IPS-15b (cell line): Measurements from ENCODE around the gene NAB2.
A peak's percentile ranks its signal among the peaks of the same experiment; 100 is the strongest.

Experiments
- H3K27me3 ChIP-seq: one replicate; pipeline ENCODE4 v1.6.1; 2013; ENCODE audit warnings: low read length; ENCODE audit not compliant: control insufficient read depth, insufficient read depth
- H3K36me3 ChIP-seq: one replicate; pipeline ENCODE4 v1.6.1; 2013; ENCODE audit warnings: low read length; ENCODE audit not compliant: control insufficient read depth, insufficient read depth
- H3K4me1 ChIP-seq: one replicate; pipeline ENCODE4 v1.6.1; 2013; ENCODE audit warnings: mild to moderate bottlenecking, low read length; ENCODE audit not compliant: control insufficient read depth, insufficient read depth
- H3K4me3 ChIP-seq: one replicate; pipeline ENCODE4 v1.5.1; 2013; ENCODE audit warnings: low read depth, low read length
- H3K9ac ChIP-seq: one replicate; pipeline ENCODE4 v1.6.1; 2013; ENCODE audit warnings: low read depth, mild to moderate bottlenecking, low read length
- H3K9me3 ChIP-seq: one replicate; pipeline ENCODE4 v1.6.1; 2013; ENCODE audit warnings: mild to moderate bottlenecking, low read length; ENCODE audit not compliant: control insufficient read depth, insufficient read depth

The NAB2 gene

DNA sequence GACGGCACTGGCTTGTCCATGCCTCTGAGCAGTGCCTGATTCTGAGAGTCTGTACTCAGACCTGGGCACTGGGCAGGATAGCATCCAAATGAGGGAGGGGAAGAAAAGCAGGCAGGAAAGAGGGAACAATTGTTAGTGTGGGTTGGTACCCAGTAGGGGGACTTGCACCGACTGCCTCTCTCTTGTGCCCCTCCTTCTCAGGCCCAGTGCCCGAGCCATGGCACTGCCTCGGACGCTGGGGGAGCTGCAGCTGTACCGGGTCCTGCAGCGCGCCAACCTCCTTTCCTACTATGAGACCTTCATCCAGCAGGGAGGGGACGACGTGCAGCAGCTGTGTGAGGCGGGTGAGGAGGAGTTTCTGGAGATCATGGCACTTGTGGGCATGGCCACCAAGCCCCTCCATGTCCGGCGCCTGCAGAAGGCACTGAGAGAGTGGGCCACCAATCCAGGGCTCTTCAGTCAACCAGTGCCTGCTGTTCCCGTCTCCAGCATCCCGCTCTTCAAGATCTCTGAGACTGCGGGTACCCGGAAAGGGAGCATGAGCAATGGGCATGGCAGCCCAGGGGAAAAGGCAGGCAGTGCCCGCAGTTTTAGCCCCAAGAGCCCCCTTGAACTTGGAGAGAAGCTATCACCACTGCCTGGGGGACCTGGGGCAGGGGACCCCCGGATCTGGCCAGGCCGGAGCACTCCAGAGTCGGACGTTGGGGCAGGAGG lies 2.2 kb downstream of the NAB2 start:
- no peaks in the 10 kb centered on the region for H3K9me3 ChIP-seq
- no peaks in the 10 kb centered on the region for H3K27me3 ChIP-seq
- peaks cover 37% of the 10 kb centered on the region for H3K36me3 ChIP-seq
- H3K4me3 ChIP-seq = peak overlapping the region; percentile 30
- no peak overlapping the region for H3K9ac ChIP-seq
- peaks cover 12% of the 10 kb centered on the region for H3K4me1 ChIP-seq

DNA sequence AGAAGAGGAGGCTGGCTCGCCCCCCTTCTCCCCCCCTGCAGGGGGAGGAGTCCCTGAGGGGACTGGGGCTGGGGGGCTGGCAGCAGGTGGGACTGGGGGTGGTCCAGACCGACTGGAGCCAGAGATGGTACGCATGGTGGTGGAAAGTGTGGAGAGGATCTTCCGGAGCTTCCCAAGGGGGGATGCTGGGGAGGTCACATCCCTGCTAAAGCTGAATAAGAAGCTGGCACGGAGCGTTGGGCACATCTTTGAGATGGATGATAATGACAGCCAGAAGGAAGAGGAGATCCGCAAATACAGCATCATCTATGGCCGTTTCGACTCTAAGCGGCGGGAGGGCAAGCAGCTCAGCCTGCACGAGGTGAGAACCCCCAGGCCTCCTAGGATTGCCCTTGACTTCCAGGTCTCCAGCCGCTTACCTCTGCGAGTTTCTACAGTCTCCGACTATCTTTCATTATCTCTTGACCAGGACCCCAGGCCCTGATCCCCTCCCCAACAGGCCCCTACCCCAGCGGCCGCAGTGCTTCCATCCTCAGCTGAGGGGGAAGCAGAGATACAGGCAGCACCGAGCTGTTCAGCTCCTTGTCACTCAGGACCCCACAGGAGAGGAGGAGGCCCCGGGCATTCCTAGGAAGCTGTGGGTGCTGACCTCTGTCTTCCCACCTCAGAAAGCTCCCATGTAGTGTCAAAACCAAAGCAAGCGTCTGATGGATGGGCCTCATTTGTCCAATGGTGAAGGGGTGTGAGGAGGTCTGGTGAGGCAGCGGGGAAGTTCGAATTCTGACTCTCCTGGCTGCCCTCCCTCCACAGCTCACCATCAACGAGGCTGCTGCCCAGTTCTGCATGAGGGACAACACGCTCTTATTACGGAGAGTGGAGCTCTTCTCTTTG lies 3.0 kb downstream of the NAB2 start:
- no peak overlapping the region for H3K4me3 ChIP-seq
- peaks cover 42% of the 10 kb centered on the region for H3K36me3 ChIP-seq

DNA sequence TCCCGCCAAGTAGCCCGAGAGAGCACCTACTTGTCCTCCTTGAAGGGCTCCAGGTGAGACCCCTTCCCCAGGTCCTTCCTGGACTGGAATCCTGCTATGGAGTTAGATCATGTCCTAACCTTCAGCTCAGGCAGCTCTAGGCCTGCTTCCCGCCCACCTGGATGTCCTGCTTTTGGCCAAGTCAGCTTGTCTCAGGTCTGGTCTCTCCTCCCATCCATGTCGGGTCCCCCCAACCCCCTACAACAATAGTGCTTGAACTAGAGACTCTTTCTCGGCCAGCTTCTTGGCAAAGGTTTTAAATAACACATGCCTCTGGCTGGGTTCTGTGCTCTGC lies 3.6 kb downstream of the NAB2 start:
- Histone ChIP-seq H3K9ac (no peak overlapping the region), H3K9me3 (no peaks in the 10 kb centered on the region), H3K36me3 (peaks cover 42% of the 10 kb centered on the region), H3K27me3 (no peaks in the 10 kb centered on the region), H3K4me3 (no peak overlapping the region), H3K4me1 (peaks cover 13% of the 10 kb centered on the region)

More for the DNA sequence above, 3.0 kb downstream of the NAB2 start:
- Histone ChIP-seq H3K9me3 (no peaks in the 10 kb centered on the region), H3K27me3 (no peaks in the 10 kb centered on the region), H3K9ac (no peak overlapping the region), H3K4me1 (peaks cover 13% of the 10 kb centered on the region)

DNA sequence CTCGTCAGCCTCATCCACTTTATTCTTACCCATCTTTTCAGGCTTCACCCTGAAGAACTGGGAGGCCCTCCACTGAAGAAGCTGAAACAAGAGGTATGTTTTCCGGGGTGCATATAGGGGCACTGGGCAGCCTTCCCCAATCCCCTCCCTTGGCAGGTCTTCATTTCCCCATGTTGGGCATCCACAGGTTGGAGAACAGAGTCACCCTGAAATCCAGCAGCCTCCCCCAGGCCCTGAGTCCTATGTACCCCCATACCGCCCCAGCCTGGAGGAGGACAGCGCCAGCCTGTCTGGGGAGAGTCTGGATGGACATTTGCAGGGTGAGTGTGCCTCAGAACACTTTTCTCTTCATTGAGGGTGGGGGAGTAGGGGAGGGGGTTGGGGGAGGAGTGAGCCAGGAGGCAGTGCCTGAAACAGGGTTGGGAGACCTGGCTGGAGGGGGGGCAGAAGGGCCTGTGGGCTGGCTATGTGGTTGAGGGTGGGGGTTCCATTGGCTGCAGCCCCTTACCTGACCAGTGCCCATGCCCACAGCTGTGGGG lies 4.0 kb downstream of the NAB2 start:
- Histone ChIP-seq H3K36me3 (peaks cover 42% of the 10 kb centered on the region), H3K9me3 (no peaks in the 10 kb centered on the region), H3K4me3 (no peak overlapping the region)

DNA sequence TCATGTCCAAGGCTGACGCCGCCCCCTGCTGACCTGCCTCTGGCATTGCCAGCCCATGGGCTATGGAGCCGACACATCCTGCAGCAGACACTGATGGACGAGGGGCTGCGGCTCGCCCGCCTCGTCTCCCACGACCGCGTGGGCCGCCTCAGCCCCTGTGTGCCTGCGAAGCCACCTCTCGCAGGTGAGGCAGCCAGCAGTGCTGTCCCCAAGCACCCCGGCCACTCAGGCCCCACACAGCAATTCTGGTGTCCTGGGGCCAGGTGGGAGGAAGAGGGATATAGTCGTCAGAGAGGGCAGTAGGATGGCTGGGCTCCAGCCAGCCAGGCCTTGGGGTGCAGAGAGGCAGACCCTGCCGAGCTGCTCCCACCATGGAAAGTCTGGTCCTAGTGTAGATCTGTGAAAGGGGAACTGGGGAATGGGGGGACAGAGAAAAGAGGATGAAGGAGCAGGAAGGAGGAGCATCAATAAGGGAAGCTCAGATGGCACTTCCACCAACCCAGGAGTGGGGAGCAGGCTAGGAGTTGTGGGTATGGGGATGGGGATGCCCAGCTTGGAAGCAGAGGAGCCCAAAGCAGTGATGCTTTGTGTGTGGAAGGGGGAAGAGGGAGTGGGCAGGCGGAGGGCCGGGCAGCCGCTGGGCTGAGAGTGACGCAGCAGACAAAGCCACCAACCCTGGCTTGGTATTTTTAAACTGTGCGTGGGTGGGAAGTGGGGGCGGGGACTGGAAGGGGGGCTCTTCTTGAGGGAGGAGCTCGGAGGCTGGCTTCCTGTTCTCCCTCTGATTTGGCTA lies 4.7 kb downstream of the NAB2 start:
- Histone ChIP-seq H3K27me3 (no peaks in the 10 kb centered on the region), H3K9ac (peak overlapping the region; percentile 12), H3K4me1 (peaks cover 13% of the 10 kb centered on the region), H3K9me3 (no peaks in the 10 kb centered on the region), H3K36me3 (peaks cover 42% of the 10 kb centered on the region), H3K4me3 (no peak overlapping the region)

More for the DNA sequence above, 4.0 kb downstream of the NAB2 start:
- Histone ChIP-seq H3K27me3 (no peaks in the 10 kb centered on the region), H3K4me1 (peaks cover 13% of the 10 kb centered on the region), H3K9ac (no peak overlapping the region)

DNA sequence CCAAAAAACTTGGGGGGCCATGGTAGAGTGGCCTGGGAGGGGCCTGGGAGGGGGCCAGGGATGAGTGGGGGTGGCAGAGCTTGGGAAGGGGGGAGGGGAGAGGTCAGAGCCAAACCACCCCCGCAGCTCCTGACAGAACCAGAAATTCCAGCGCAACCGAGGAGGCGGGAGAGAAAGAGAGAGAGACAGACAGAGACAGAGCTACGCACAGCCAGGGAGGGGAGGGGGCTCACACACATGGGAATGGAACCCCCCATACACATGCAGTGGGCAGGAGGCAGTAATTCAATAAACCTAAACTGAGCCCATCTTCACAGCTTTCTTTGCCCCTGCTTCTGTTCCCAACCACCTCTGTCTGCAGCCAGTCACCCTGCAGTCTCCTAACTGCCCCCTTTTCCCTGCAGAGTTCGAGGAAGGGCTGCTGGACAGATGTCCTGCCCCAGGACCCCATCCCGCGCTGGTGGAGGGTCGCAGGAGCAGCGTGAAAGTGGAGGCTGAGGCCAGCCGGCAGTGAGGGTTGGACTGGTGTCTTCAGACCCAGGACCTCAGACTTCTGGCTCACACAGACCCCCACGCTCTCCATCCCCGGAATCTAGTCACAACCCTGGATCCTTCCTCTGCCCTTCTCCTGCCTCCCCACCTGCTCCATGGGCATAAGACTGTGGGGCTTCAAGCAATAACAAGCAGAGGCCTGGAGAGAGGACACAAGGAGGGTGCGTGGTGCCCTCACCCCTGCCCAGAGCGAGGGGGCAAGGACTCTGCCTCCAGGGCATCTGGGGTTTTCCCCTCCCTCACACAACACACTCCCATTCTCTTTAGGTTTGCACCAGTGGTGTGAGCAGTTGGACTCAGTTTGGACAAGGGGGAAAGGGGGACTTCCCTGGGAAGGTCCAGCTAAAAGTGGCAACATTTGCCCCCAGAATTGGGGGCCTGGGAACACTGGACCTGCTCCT lies 5.6 kb downstream of the NAB2 start:
- no peaks in the 10 kb centered on the region for H3K27me3 ChIP-seq
- H3K9ac ChIP-seq = no peak overlapping the region
- no peaks in the 10 kb centered on the region for H3K9me3 ChIP-seq
- H3K4me3 ChIP-seq = no peak overlapping the region
- peaks cover 45% of the 10 kb centered on the region for H3K36me3 ChIP-seq
- peaks cover 13% of the 10 kb centered on the region for H3K4me1 ChIP-seq

DNA sequence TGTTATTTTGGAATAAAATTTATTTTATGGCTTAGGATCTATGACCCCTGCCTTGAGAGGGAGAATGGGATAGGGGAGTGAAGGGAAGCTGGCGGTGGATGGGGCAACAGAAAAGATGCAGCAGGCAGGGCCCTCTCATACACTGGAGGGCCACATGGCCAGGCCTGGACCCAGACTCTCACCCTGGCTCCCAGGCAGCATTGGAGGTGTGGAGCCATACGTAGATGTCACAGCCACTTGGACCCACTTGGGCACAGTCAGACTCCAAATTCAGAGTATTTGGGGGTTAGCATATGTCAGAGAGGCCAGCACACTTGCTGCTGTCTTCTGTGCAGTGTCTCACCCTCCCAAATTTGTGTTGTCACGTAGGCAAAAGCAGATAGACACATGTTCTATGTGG lies 6.5 kb downstream of the NAB2 start:
- peaks cover 13% of the 10 kb centered on the region for H3K4me1 ChIP-seq
- no peak overlapping the region for H3K9ac ChIP-seq
- H3K9me3 ChIP-seq = no peaks in the 10 kb centered on the region
- H3K27me3 ChIP-seq = no peaks in the 10 kb centered on the region
- no peak overlapping the region for H3K4me3 ChIP-seq
- peaks cover 49% of the 10 kb centered on the region for H3K36me3 ChIP-seq

DNA sequence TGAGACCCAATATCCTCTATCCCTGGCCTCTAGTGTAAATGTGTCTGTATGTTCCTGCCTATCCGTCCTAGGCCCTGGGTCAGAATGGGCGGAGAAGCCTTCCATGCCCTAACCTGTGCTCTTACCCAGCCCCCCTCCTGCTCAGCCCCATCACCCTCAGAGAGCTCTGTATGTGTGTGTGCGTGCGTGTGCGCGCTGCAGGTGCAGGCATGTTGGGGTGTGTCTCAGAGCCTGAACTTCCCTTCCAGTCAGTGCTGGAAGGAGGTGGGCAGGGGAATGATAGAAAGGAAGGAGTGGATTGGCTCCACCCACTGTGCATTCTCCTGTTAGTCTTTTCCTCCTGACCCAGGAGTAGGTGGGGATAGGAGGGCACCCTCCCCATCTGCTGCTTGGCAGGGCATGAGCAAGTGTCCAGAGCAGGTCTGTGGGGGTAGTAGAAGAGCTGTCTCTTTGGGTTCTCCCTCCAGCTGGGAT lies 7.2 kb downstream of the NAB2 start:
- H3K9me3 ChIP-seq = no peaks in the 10 kb centered on the region
- peaks cover 45% of the 10 kb centered on the region for H3K36me3 ChIP-seq
- H3K9ac ChIP-seq = no peak overlapping the region
- H3K27me3 ChIP-seq = no peaks in the 10 kb centered on the region
- peaks cover 13% of the 10 kb centered on the region for H3K4me1 ChIP-seq
- no peak overlapping the region for H3K4me3 ChIP-seq

DNA sequence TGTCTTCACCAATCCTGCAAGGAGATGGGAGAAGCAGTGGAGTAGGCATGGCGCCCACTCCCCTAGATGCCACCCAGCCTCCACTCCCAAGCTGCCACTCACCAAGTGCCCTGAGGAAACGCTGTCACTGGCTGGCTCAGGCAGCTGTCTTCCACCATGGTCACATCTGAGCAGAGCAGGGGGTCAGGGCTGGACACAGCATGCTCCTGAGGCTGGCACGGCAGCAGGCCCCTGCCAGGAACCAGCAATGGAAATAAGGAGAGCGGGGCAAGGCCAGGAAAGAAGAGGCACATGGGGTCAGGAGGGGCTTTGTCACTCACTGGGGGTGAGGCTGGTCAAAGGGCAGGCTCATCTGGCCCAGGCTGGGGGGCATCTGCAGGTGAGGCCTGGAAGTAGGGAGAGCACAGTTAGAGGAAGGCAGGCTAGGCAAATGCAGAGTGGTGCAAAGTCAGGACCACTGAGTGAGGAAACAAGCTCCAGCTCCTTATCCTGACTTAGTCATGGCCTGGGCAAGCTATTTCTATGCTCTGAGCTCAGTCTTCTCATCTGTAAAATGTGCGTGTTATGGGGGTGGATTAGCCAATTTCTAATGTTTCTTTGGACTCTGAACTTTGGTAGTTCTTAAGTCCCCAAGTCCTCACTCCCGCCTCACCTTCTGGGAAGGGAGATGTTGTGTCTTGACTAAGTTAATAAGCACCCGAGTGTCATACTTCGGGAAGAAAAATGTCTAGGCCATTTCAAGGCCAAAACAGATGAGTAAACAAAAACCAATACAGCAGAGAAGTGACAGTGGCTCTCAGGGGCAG lies 8.0 kb downstream of the NAB2 start:
- Histone ChIP-seq H3K9me3 (no peaks in the 10 kb centered on the region), H3K36me3 (peaks cover 38% of the 10 kb centered on the region), H3K9ac (no peak overlapping the region), H3K4me3 (no peak overlapping the region), H3K4me1 (peaks cover 13% of the 10 kb centered on the region), H3K27me3 (no peaks in the 10 kb centered on the region)

DNA sequence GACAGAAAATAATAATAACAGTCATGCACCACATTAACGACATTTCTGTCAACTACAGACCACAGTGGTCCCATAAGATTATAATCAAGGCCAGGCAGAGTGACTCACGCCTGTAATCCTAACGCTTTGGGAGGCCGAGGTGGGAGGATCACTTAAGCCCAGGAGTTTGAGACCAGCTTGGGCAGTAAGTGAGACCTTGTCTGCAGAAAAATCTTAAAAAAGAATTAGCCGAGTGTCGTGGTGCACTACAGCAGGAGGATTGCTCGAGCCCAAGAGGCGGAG lies 8.6 kb downstream of the NAB2 start:
- Histone ChIP-seq H3K36me3 (peaks cover 36% of the 10 kb centered on the region), H3K4me1 (peaks cover 13% of the 10 kb centered on the region), H3K9ac (no peak overlapping the region), H3K4me3 (no peak overlapping the region), H3K27me3 (no peaks in the 10 kb centered on the region), H3K9me3 (no peaks in the 10 kb centered on the region)
